Stomach smooth muscle (tissue), 2 donors: ENCODE measurements around the gene TTF2.
A peak's percentile ranks its signal among the peaks of the same experiment; 100 is the strongest.

ENCODE experiments used
- H3K27ac ChIP-seq: one replicate; pipeline ENCODE4 v1.7.0; 2013; ENCODE audit warnings: mild to moderate bottlenecking, low read length, inconsistent platforms
- H3K27me3 ChIP-seq, 2 donors: one replicate each; pipeline ENCODE4 v1.7.0; 2013; ENCODE audit warnings: low read length in 2 of 2; ENCODE audit not compliant: insufficient read depth in 2 of 2, control insufficient read depth in 1 of 2
- H3K36me3 ChIP-seq, 2 donors: one replicate each; pipeline ENCODE4 v1.7.0; 2013; ENCODE audit warnings: low read length in 2 of 2; ENCODE audit not compliant: control insufficient read depth in 2 of 2, insufficient read depth in 2 of 2
- H3K4me1 ChIP-seq: one replicate; pipeline ENCODE4 v1.7.0; 2013; ENCODE audit warnings: low read length; ENCODE audit not compliant: control insufficient read depth, insufficient read depth
- H3K4me3 ChIP-seq, 2 donors: one replicate each; pipeline ENCODE4 v1.7.0; 2013; ENCODE audit warnings: low read length in 2 of 2
- H3K9ac ChIP-seq, 2 donors: one replicate each; pipeline ENCODE4 v1.7.0; 2013; ENCODE audit warnings: low read length in 2 of 2, mild to moderate bottlenecking in 1 of 2
- H3K9me3 ChIP-seq, 2 donors: one replicate each; pipeline ENCODE4 v1.7.0; 2013; ENCODE audit warnings: low read length in 2 of 2; ENCODE audit not compliant: control insufficient read depth in 2 of 2
- donor health status: healthy.
- donor health status: Pancreatic carcinoma.

Gene TTF2

DNA sequence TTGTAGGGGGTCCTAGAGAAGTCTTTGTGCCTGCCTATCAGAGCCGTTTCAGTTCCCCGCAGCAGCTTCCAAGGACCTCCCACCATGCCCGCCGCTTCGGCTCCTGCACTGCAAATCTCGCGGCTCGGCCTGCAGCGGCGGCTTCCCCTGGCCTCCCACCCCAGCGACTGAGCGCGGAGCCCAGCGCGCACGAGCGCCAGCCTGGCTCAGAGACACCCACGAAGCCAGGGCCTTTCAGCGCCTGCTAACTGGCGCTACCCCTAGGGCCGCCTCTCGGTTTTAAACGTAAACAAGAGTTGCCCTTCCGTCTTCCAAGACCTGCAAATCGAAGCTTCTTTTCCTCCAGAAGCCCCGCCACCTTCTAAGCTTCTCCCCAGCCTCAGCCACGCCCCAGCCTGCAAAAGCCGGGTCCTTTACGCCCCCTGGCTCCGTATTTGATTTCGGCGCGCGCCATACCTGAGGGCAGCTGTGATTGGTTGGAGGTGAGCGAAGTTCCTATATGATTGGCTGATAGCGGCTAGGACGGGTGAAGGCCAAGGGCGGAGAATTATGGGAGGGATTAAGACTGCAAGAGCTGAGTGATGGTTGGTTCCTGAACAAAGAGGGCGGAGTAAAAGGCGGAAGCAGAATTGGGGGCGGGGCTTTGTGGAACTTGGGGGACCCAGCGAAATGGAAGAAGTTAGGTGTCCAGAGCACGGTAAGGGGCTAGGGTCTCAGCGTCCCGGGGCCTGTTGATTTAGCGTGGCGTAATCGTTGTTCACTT lies at the start of gene TTF2:
TTF2 (plus strand) TSS at position 649 of the 763 bp plus-strand sequence; CDS start at position 670, 21 bp downstream.
- Histone ChIP-seq H3K9me3 (no peaks in the 10 kb centered on the region), H3K9ac (peak within 1 kb of the TSS; percentile 75 to 85), H3K4me1 (peaks cover 8% of the 10 kb centered on the region), H3K27ac (peak within 1 kb of the TSS; percentile 31), H3K4me3 (peak within 1 kb of the TSS; percentile 75 to 91), H3K27me3 (no peaks in the 10 kb centered on the region), H3K36me3 (no peaks in the 10 kb centered on the region)

DNA sequence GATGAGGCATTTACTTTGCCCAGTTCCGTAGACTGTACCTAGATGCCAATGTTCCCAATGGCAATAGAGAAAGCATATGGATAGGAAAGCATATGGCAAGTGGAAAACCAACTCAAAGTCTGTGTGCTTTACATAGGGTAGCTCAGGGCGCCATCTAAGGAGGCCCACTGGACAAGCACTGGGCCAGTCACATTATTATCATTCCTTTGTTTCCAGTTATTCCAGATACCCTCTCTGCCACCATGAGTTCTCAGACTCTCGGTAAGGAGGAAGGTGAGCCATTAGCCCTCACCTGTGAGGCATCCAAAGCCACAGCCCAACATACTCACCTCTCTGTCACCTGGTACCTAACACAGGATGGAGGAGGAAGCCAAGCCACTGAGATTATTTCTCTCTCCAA lies 48.8 kb upstream of the TTF2 start:
- no peak overlapping the region for H3K9ac ChIP-seq
- no peak overlapping the region for H3K4me3 ChIP-seq
- H3K36me3 ChIP-seq, result no peaks in the 10 kb centered on the region
- no peaks in the 10 kb centered on the region for H3K4me1 ChIP-seq
- H3K9me3 ChIP-seq, result no peaks in the 10 kb centered on the region
- H3K27ac ChIP-seq, result no peak overlapping the region
- H3K27me3 ChIP-seq, result no peaks in the 10 kb centered on the region

DNA sequence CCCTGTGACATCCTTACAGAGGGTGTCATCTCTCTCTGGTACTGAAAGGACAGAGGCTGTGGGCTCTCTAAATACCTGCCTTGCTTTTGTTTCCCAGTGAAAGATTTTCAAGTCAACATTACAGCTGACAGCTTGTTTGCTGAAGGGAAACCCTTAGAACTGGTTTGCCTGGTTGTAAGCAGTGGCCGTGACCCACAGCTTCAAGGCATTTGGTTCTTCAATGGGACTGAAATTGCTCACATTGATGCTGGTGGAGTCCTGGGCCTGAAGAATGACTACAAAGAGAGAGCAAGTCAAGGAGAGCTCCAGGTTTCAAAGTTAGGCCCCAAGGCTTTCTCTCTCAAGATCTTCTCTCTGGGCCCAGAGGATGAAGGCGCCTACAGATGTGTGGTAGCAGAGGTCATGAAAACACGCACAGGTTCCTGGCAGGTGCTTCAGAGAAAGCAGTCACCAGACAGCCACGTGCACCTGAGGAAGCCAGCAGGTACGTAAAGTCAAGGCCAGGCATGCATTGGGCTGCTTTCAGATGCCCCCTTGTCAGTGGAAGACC lies 46.7 kb upstream of the TTF2 start:
- Histone ChIP-seq H3K27me3 (no peaks in the 10 kb centered on the region), H3K27ac (no peak overlapping the region), H3K4me1 (no peaks in the 10 kb centered on the region), H3K36me3 (no peaks in the 10 kb centered on the region), H3K9ac (no peak overlapping the region), H3K4me3 (no peak overlapping the region), H3K9me3 (no peaks in the 10 kb centered on the region)

DNA sequence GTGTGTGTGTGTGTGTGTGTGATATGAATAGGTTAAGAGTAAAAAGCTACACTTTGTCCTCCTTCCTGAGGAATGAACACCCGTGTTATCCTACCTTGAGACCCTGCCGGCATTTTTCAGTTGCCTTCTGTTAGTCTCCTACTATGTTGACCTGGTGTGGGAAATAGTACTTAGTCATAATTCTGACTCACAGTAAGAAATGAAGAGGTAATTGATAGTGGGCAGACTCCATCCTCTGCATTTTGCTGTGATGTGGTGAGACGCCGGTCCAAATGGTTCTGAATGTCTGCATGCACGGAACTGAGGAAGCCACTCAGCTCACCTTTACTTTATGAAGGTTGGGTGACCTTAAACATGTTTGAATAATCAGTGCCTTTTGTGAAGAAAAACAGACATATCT lies 45.9 kb upstream of the TTF2 start:
- H3K27me3 ChIP-seq, result no peaks in the 10 kb centered on the region
- no peaks in the 10 kb centered on the region for H3K9me3 ChIP-seq
- no peak overlapping the region for H3K9ac ChIP-seq
- no peaks in the 10 kb centered on the region for H3K36me3 ChIP-seq
- no peaks in the 10 kb centered on the region for H3K4me1 ChIP-seq
- H3K4me3 ChIP-seq, result no peak overlapping the region
- H3K27ac ChIP-seq, result no peak overlapping the region

DNA sequence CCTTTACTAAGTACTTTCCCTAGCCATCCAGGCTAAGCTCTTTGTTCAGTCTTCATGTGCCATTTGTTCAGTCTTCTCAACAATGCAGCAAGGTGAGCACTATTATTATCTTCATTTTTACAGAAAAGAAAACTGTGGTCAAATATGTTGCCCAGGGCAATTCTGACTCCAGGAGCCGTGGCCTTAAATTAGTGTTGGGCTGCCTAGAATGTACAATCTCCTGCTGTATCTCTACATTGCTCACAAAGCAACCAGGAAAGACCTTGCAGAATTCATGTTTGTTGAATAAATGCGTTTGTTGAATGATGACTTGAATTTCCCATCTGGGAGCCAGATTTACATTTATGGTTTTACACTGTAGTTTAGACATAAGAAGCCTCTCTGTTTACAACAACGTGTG lies 44.4 kb upstream of the TTF2 start:
- no peak overlapping the region for H3K4me3 ChIP-seq
- no peak overlapping the region for H3K27ac ChIP-seq
- H3K36me3 ChIP-seq, result no peaks in the 10 kb centered on the region
- no peak overlapping the region for H3K9ac ChIP-seq
- H3K27me3 ChIP-seq, result no peaks in the 10 kb centered on the region
- no peaks in the 10 kb centered on the region for H3K4me1 ChIP-seq
- H3K9me3 ChIP-seq, result no peaks in the 10 kb centered on the region

DNA sequence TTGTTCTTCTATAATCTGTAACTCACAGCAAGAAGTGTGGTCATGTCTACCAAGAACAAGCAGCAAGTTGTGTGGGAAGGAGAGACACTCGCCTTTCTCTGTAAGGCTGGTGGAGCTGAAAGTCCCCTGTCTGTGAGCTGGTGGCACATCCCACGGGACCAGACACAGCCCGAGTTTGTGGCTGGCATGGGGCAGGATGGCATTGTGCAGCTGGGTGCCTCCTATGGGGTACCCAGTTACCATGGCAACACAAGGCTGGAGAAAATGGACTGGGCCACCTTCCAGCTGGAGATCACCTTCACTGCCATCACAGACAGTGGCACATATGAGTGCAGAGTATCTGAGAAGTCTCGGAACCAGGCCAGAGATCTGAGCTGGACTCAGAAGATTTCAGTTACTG lies 43.1 kb upstream of the TTF2 start:
- H3K27ac ChIP-seq, result no peak overlapping the region
- no peak overlapping the region for H3K4me3 ChIP-seq
- no peaks in the 10 kb centered on the region for H3K36me3 ChIP-seq
- no peaks in the 10 kb centered on the region for H3K9me3 ChIP-seq
- H3K9ac ChIP-seq, result no peak overlapping the region
- H3K4me1 ChIP-seq, result no peaks in the 10 kb centered on the region
- no peaks in the 10 kb centered on the region for H3K27me3 ChIP-seq

DNA sequence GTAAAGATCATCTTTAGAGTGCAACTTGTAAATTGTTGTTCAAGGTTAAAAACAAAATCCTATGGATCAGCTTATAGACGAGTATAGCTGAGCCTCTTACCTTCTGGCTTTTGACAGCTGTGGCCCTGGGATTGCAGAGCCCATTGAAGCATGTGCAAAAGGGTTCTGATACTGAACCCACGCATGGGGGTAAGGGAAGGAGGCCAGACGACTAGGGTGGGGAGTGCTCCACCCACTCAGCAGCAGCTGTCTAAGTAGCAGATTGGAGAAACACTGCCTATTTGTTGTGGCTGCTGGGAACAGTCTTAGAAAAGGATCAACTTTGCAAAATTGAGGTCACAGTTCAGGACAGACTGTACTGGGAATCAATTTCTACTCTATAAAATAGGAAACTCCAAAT lies 42.5 kb upstream of the TTF2 start:
- Histone ChIP-seq H3K4me3 (no peak overlapping the region), H3K27ac (no peak overlapping the region), H3K4me1 (no peaks in the 10 kb centered on the region), H3K27me3 (no peaks in the 10 kb centered on the region), H3K36me3 (no peaks in the 10 kb centered on the region), H3K9me3 (no peaks in the 10 kb centered on the region), H3K9ac (no peak overlapping the region)

DNA sequence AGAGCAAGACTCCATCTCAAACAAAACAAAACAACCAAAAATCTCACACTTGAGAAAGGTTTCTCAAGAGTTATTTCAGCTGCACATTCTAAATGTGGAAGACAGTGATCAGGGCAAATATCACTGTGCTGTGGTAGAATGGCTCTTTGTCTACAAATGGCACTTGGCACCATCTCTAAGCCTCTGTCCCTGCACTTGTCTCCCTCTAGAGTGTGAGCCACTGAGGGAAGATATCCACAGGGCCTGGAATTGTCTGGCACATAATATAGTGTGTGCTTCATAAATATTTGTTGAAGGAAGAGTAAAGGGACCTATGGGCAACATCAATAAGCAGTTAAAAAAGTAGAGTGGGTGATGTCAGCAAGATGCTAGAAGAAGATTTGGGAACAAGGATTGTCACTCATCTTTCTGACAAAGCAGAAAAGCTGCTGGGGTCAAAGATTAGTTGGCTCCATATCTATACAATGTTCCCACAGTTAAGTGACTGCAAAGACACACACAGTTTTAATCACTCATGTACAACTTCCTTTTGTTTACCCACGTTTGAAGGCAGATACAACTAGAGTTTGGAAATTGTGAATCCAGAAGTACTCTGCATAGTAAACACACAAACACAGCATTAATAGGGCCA lies 39.5 kb upstream of the TTF2 start:
- Histone ChIP-seq H3K27ac (no peak overlapping the region), H3K36me3 (peaks cover 0 to under 1% of the 10 kb centered on the region in 2 donors), H3K9ac (no peak overlapping the region), H3K4me3 (no peak overlapping the region), H3K4me1 (no peaks in the 10 kb centered on the region), H3K27me3 (no peaks in the 10 kb centered on the region), H3K9me3 (no peaks in the 10 kb centered on the region)

DNA sequence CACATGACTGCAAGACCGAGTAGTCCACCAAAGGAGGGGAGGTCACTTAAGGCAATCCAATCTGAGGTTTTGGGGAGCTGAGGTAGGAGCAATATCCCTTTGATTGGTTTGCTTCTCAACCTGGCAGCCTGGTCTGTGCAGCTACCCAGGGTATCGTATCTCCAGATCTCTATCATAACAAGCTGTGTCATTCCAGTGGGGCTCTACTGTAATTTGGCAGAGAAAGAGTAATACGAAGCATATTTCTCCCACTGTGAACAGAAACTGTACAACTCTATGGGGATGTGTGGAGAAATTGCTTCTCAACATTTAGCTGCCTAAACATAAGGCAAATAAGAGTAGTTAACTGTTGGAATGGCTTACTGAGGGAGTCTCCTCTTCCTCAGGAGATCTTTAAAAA lies 38.0 kb upstream of the TTF2 start:
- no peak overlapping the region for H3K27ac ChIP-seq

DNA sequence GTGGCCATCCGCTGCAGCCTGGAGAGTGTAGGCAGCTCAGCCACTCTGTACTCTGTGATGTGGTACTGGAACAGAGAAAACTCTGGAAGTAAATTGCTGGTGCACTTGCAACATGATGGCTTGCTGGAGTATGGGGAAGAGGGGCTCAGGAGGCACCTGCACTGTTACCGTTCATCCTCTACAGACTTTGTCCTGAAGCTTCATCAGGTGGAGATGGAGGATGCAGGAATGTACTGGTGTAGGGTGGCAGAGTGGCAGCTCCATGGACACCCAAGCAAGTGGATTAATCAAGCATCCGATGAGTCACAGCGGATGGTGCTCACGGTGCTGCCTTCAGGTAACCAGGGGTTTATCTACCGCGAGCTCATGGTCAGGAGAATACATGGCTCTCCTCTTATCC lies 34.6 kb upstream of the TTF2 start:
- Histone ChIP-seq H3K9me3 (no peaks in the 10 kb centered on the region), H3K9ac (no peak overlapping the region), H3K27ac (no peak overlapping the region), H3K4me1 (no peaks in the 10 kb centered on the region), H3K36me3 (peaks cover 2 to 3% of the 10 kb centered on the region in 2 donors), H3K4me3 (no peak overlapping the region), H3K27me3 (no peaks in the 10 kb centered on the region)

More for the DNA sequence above, 38.0 kb upstream of the TTF2 start:
- Histone ChIP-seq H3K27me3 (no peaks in the 10 kb centered on the region), H3K36me3 (peaks cover 2 to 3% of the 10 kb centered on the region in 2 donors), H3K9me3 (no peaks in the 10 kb centered on the region), H3K9ac (no peak overlapping the region), H3K4me1 (no peaks in the 10 kb centered on the region), H3K4me3 (no peak overlapping the region)

DNA sequence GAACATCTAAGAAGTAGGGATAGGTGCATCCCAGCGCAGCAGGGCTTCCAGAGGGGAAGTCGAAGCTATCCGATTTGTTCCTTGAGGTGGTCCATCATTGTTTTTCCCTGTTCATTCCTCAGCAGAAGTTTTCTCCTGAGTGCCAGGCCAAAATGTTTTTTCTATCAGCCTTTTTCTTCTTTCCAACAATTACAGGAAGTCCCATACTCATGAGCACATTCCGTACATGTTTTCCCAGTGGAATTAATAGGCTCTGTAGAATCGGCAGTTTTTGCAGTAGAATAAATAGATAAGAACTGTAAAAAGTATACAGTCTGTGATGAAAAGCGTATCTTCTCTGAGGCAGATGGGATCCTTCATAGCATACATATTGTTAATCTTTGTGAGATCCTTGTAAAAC lies 33.8 kb upstream of the TTF2 start:
- H3K36me3 ChIP-seq, result peaks cover 2 to 3% of the 10 kb centered on the region in 2 donors
- H3K9me3 ChIP-seq, result no peaks in the 10 kb centered on the region
- no peaks in the 10 kb centered on the region for H3K4me1 ChIP-seq
- no peak overlapping the region for H3K27ac ChIP-seq
- no peaks in the 10 kb centered on the region for H3K27me3 ChIP-seq
- no peak overlapping the region for H3K4me3 ChIP-seq
- H3K9ac ChIP-seq, result no peak overlapping the region
